ENCODE measurements around the gene FOXN3.

Gene FOXN3

GRCh38 chr14:89430391-89431236, 13.6 kb upstream of the FOXN3 start:
- peak; percentile 56 for DNase-seq

- peak; percentile 9 for DNase-seq
These were observed 12.5 kb upstream of the FOXN3 start for GRCh38 chr14:89429199-89430181.

GRCh38 chr14:89428546-89429198, 11.6 kb upstream of the FOXN3 start:
- no peak for DNase-seq

GRCh38 chr14:89428173-89428523, 11.1 kb upstream of the FOXN3 start:
- DNase-seq, result no peak

- DNase-seq, result no peak
These were observed 10.6 kb upstream of the FOXN3 start for GRCh38 chr14:89427426-89428172.

GRCh38 chr14:89425931-89426330, 8.9 kb upstream of the FOXN3 start:
- no peak for DNase-seq

GRCh38 chr14:89424241-89424640, 7.2 kb upstream of the FOXN3 start:
- DNase-seq, result no peak

- DNase-seq, result no peak
These were observed 5.9 kb upstream of the FOXN3 start for GRCh38 chr14:89422952-89423345.

- no peak for DNase-seq
These were observed 5.3 kb upstream of the FOXN3 start for GRCh38 chr14:89422181-89422951.

GRCh38 chr14:89420502-89420901, 3.5 kb upstream of the FOXN3 start:
- no peak for DNase-seq

GRCh38 chr14:89419973-89420482, 3.0 kb upstream of the FOXN3 start:
- DNase-seq, result no peak

- no peak for DNase-seq
These were observed 1.9 kb upstream of the FOXN3 start for GRCh38 chr14:89418976-89419375.

- peak; percentile 10 for DNase-seq
These were observed 1.4 kb upstream of the FOXN3 start for GRCh38 chr14:89418452-89418851.

- DNase-seq, result peak; percentile 78
These were observed 612 bp upstream of the FOXN3 start for GRCh38 chr14:89417465-89418225.

GRCh38 chr14:89416002-89416995, 734 bp downstream of the FOXN3 start:
- peak; percentile 95 for DNase-seq

GRCh38 chr14:89415159-89415558, 1.9 kb downstream of the FOXN3 start:
- DNase-seq, result no peak

GRCh38 chr14:89411976-89412375, 5.1 kb downstream of the FOXN3 start:
- no peak for DNase-seq

- DNase-seq, result no peak
These were observed 7.1 kb downstream of the FOXN3 start for GRCh38 chr14:89409961-89410360.

Data from RPMI8226 (cell line).